Right ventricle myocardium inferior (tissue), 1 donor: ENCODE data around the gene CAPN3. TPM values are rescaled to one million over a fixed set of nuclear protein-coding genes. Genes with fewer than 3 reads are reported as not detected.
"Not testable (repeated sequence)": the region's sequence is repeated elsewhere in the genome, so short reads cannot be mapped to it uniquely, and the experiment has no call there.

ENCODE experiments used
- ATAC-seq: fragments of 200-7000 bp; cut with Tn5 transposase; one replicate; pipeline ENCODE4 v1.9.1; 2020; ENCODE audit warnings: mild to moderate bottlenecking, moderate library complexity
- DNase-seq: peaks from one replicate; pipeline ENCODE4 v3.0.0; 2021; ENCODE audit errors: missing footprints
- intact Hi-C: fragments of 100-400 bp; cut with DNase I; formaldehyde crosslinking; loops from one replicate; pipeline ENCODE4 v1.11.0; 2022
- long read RNA-seq: library from polyadenylated mRNA; unstranded; transcript quantifications from one replicate; pipeline ENCODE4 v2.0.0, GENCODE V29; 2021
- total RNA-seq: library from RNA; stranded (reverse); fragmentation: NEBNext Ultra II Directional; extraction: Animal tissue kit (Norgen Biotek cat#: 25700); gene quantifications from one replicate; pipeline ENCODE4 v1.2.1, GENCODE V29; 2021
- donor health status: DM: no; HTN: yes; CAD: no; lungs with severe emphysema.

CAPN3 gene
- total RNA-seq = 3.4 TPM
- long read RNA-seq = 0 reads

DNA sequence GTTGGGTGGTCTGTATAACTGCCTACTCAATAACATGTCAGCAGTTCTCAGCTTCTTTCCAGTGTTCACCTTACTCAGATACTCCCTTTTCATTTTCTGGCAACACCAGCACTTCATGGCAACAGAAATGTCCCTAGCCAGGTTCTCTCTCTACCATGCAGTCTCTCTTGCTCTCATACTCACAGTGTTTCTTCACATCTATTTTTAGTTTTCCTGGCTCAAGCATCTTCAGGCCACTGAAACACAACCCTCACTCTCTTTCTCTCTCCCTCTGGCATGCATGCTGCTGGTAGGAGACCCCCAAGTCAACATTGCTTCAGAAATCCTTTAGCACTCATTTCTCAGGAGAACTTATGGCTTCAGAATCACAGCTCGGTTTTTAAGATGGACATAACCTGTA, at the start of gene CAPN3:
Gene CAPN3 (plus strand): TSS at position 253 of the 400 bp plus-strand sequence. CDS start 305 bp downstream, outside the sequence.
- intact Hi-C loops = no loop called here
- ATAC-seq = peak; percentile 67
- no peak for DNase-seq

DNA sequence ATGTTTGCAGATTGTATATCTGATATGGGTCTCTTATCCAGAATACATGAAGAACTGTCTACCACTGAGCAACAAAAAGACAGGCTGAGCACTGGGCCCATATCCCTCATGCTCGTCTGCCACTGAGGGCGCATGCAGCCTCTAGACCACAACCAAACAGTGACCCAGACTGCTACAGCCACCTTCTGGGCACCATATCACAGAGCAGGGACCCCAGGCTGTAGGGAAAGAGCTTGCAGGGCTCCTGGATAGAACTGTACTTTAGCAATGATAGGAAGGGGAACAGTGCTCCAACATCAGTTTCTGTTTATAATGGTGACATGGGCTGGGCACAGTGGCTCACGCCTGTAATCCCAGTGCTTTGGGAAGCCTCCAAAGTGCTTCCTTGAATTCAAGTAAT, 45.8 kb upstream of the CAPN3 start:
- no peak for ATAC-seq

DNA sequence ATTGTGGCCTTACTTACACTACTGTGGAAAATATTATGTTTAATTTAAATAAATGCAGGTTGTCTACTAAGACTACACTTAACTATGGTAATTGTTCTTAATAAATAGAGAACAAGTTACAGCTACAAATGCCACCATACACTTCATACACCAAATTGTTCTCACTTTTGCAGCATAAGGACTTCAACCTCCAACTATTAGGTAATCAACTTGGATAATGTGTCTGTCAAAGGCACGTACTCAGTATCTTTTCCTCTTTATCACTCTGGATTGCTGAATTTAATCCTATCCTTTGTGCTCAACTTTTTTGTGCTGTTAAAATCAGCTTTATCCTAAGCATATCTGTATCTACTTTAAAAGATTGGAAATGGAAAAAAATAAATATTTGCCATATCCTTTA, 44.5 kb upstream of the CAPN3 start:
- intact Hi-C loops = no loop called here

More for the DNA sequence above, 45.8 kb upstream of the CAPN3 start:
- no peak for DNase-seq
- intact Hi-C loops = no loop called here

DNA sequence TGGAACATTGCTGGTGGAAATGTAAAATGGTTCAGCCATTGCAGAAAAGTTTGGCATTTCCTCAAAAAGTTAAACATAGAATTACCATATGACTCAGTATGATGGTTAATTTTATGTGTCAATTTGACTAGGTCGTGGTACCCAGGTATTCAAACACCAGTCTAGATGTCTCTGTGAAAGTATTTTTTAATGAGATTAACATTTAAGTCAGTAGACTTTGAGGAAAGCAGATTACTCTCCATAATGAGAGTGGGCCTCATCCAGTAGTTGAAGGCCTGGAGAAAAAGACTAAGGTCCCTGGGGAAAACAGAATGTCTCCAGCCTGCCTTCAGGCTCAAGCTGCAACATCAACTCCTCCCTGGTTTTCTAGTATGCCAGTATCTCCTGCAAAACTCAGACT, 43.8 kb upstream of the CAPN3 start:
- no peak for ATAC-seq
- no peak for DNase-seq
- intact Hi-C loops = no loop called here

More for the DNA sequence above, 44.5 kb upstream of the CAPN3 start:
- no peak for ATAC-seq
- DNase-seq = no peak

DNA sequence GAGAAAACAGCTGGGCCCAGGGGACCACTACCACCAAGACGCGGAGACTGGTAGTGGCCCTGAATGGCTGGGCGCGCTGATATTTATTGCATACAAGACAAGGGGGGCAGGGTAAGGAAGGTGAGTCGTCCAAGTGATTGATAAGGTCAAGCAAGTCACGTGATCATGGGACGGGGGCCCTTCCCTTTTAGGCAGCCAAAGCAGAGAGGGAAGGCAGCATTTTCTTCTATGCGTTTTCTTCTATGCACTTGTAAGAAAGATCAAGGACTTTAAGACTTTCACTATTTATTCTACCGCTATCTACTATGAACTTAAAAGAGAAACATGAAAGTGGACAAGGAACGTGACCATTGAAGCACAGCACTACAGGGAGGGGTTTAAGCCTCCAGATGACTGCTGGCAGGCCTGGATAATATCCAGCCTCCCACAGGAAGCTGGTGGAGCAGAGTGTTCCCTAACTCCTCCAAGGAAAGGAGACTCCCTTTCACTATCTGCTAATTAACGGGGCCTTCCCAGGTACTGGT, 43.0 kb upstream of the CAPN3 start:
- intact Hi-C loops, ATAC-seq, DNase-seq: not testable (repeated sequence)

DNA sequence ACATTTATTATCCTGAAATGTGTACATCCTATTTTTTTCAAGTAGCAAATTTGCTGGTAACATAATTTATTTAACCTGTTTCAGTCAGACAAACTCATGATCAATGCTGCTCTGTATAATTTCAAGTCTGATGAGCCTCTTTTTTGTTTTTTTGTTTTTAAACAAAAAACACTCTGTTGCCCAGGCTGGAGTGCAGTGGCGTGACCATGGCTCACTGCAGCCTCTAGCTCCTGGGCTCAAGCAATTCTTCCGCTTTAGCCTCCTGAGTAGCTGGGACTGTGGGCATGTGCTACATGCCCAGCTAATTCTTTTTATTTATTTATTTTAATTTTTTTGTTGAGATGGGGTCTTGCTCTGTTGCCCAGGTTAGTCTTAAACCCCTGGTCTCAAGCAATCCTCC, 40.1 kb upstream of the CAPN3 start:
- ATAC-seq = no peak
- intact Hi-C loops = no loop called here
- no peak for DNase-seq

DNA sequence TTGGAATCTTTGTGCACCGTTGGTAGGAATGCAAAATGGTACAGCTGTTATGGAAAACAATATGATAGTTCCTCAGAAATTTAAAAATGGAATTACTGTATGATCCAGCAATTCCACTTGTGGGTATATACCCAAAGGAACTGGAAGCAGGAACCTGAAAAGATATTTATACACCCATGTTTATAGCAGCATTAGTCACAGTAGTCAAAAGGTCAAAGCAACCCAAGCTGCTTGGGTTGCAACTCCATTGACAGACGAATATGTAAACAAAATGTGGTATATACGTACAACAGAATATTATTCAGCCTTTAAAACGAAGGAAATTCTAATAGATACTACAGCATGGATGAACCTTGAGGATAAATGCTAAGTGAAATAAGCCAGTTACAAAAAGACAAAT, 35.0 kb upstream of the CAPN3 start:
- intact Hi-C loops = no loop called here
- DNase-seq = no peak
- no peak for ATAC-seq

DNA sequence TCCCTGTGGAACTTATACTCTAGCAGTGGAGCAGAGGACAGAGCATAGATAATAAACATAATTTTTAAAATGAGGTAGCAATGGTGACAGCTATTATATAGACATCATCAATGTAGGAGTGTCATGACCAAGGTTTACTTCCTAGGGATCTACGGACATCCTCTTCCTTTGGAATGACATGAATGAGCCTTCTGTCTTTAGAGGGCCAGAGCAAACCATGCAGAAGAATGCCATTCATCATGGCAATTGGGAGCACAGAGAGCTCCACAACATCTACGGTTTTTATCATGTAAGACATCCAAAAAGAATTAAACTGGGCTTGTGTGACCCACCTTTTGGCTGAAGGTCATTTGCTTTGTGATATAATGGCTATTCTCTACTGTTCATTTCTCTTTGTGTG, 30.1 kb upstream of the CAPN3 start:
- intact Hi-C loops = no loop called here

DNA sequence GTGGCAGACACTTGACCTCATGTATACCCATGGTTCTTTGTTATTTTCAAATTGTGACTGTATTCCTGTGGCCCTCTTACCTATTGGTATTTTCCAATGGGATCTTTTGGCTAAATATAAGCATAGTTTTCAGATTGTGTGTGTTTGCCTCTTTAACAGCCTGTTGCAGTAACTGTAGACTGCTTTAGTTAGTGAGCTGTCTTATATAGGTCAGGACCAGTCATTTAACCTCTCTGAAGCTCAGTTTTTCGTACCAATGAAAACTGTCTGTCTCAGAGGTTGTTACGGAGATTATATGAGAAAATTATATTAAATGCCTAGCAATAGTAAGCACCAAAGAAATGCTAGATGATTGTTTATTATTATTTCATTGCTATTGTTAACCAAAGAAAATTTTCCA, 29.3 kb upstream of the CAPN3 start:
- no peak for ATAC-seq

More for the DNA sequence above, 30.1 kb upstream of the CAPN3 start:
- no peak for DNase-seq
- ATAC-seq = no peak

DNA sequence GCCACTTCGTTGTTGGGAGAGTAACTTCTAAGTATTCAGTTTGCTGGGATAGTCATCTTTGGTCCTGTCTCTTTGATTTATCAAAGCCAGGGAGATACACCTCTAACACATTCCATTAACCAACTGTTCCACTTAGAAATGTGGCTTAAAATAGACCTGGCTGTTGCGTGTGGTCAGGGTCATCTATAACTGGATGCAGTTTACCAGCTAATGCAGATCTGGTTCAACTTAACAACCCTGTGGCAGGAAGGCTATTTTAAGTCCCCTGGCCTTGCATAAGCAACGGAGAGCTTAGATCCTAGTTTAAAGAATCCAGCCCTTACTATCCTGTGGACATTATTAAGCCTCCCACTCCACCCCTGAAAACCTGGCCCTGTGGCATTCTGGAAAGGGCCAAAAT, 28.1 kb upstream of the CAPN3 start:
- intact Hi-C loops = no loop called here
- peak; percentile 91 for ATAC-seq
- DNase-seq = no peak

More for the DNA sequence above, 29.3 kb upstream of the CAPN3 start:
- DNase-seq = no peak
- intact Hi-C loops = no loop called here

DNA sequence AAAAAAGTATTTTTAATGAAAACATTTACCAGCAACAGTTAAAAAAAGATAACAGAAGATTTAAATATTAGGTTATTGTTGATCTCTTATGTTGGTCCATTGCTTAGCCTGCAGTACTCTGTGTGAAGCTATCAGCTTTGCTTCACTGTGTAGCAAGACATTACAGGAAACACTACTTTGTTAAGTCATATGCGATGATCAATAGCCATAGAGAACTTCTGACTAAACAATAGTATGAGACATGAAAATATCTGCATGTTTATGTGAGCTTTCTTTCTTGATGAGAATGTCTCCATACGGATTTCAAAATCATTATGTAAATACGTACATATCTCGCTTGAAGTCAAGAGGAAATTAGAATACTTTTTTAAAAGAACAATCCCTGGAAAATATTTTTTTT, 27.0 kb upstream of the CAPN3 start:
- ATAC-seq = no peak
- DNase-seq = no peak
- intact Hi-C loops = no loop called here

DNA sequence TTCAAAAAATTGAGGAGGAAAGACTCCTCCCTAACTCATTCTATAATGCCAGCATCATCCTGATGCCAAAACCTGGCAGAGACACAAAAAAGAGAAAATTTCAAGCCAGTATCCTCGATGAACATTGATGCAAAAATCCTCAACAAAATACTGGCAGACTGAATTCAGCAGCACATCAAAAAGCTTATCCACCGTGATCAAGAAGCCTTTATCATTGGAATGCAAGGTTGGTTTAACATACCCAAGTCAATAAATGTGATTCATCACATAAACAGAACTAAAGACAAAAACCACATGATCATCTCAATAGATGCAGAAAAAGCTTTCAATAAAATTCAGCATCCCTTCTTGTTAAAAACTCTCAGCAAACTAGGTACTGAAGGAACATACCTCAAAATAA, 24.2 kb upstream of the CAPN3 start:
- DNase-seq (no peak), ATAC-seq (no peak)
- intact Hi-C loops = no loop called here

DNA sequence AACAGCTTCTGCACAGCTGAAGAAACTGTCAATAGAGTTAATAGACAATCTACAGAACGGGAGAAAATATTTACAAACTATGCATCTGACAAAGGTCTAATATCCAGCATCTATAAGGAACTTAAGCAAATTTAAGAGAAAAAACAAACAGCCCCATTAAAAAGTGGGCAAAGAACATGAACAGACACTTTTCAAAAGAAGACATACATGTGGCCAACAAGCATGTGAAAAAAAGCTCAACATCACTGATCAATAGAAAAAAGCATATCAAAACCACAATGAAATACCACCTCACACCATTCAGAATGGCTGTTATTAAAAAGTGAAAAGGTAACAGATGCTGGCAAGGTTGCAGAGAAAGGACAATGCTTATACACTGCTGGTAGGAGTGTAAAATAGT, 22.7 kb upstream of the CAPN3 start:
- DNase-seq, ATAC-seq, intact Hi-C loops: not testable (repeated sequence)

DNA sequence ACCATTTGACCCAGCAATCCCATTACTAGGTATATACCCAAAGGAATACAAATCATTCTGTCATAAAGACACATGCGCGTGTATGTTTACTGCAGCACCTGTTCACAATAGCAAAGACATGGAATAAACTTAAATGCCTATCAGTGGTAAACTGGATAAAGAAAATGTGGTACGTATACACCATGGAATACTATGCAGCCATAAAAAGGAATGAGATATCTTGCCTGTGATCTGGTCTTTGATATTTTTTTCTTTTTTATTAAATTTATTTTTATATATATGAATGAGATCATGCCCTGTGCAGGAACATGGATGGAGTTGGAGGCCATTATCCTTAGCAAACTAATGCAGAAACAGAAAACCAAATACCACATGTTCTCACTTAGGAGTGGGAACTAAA, 22.2 kb upstream of the CAPN3 start:
- intact Hi-C loops, DNase-seq, ATAC-seq: not testable (repeated sequence)

DNA sequence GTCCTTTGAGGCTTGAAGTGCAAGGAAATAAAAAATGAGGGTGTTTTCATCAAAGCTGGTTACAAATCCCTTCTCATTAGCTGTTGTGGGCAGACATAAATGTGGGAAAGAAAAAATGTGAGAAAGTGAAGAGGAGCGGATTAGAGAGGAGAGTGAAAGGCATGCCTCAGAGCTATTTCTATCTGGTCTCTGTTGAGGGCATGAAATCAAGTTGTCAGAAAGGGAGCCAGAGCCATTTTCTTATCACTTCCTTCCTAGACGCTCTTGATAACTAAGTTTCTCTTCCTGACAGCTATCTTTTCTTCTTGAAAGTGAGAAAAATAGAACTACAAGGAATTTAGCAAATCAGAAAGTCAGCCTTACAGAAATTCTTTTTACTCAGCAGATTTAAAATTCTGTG, 20.8 kb upstream of the CAPN3 start:
- ATAC-seq (no peak), DNase-seq (no peak)
- intact Hi-C loops = no loop called here

DNA sequence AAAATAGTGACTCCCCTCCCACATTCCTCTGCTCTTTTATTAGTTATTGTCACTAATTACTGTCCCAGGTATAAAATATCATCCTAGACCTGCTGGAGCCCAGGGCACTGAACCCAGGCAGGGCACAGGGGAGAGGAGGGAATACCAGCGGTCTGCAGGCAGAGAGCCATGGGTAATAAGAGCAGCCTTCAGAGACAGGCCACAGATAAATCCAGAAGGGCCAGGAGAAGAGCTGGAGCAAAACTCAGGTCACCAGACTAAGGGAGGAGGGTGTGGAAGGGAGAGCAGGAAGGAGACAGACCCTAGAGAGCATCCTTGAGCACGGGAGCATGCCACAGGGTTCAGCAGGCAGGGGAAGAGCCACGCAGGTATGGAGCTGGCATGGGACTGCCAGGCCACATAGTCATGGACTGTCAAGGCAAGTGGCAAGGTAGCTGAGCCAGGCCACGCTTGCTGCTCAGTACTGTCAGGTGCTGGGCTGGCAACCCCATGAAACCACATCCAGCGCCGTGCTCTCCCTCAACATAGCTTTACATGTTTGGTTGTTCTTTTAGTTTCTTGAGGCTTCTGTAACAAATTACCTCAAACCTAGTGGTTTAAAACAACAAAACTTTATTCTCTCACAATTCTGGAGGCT, 15.6 kb upstream of the CAPN3 start:
- intact Hi-C loops = no loop called here
- ATAC-seq = no peak
- DNase-seq = no peak

DNA sequence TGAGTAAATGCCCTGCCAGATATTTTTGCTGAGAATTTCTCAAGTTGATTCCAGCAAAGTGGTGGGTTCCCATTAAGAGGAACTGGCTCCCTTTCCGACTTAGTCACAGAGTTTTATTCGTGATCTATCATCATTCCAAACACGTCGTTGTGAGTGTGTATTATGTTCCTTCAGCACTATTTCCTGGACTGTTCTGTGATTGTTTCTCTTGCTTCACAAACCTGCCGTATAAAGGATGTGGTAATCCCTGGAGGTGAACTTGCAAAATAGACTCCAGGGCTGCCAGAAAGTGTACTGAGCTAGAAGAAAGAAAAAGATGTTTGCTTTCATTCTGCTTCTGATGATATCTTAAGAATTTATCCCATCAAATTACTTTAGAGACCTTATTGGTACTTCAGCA, 14.5 kb upstream of the CAPN3 start:
- ATAC-seq (peak; percentile 72), DNase-seq (no peak)
- intact Hi-C loops = no loop called here

DNA sequence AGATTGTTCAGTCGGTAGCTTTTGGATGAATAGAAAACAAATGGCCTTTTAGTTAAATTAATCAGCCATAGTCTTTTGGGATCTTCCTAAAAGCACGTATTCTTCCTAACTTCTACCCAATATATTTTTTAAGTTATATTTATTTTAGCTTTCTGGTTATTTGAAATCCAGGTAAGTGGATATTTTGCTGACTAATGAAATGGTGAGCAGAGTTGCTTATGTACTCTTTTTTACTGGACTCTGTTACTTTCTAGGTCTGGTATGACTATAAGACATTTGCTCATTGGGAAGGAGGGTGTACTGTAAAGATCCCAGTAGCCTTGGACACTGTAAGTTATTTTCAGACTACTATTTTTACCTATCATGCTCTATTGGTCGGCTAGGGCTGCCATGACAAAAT, 13.8 kb upstream of the CAPN3 start:
- ATAC-seq = no peak
- no peak for DNase-seq
- intact Hi-C loops = no loop called here

DNA sequence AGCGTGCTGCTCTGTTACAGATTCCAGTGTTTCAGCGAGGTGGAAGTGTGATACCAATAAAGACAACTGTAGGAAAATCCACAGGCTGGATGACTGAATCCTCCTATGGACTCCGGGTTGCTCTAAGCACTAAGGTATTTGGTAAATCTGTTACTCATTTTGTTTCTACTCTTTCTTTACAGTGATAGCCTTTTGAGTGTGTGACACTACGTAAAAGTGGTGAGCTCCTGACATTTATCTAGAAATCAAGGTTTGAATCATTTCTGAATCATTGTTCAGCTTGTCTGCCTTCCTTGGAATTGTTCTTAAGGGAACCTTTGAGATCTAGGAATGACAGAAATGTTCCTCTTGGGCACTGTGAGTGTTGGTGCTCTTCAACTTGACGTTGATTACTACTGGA, 11.2 kb upstream of the CAPN3 start:
- no peak for DNase-seq
- ATAC-seq = no peak
- intact Hi-C loops = no loop called here

DNA sequence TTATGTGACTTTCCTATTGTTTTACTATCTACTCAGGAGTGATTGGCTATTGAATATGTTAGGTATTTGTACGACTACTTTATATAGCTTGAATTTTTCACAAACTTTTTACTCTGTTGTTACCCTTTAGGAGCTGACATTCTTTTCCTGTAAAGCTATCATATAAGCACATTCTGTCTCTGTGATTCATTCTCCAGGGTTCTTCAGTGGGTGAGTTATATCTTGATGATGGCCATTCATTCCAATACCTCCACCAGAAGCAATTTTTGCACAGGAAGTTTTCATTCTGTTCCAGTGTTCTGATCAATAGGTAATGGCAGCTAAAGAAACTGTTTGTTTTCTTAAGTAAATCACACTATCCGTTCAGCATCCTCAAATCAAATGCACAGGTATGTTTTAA, 10.1 kb upstream of the CAPN3 start:
- DNase-seq (no peak), ATAC-seq (no peak)
- intact Hi-C loops = no loop called here

DNA sequence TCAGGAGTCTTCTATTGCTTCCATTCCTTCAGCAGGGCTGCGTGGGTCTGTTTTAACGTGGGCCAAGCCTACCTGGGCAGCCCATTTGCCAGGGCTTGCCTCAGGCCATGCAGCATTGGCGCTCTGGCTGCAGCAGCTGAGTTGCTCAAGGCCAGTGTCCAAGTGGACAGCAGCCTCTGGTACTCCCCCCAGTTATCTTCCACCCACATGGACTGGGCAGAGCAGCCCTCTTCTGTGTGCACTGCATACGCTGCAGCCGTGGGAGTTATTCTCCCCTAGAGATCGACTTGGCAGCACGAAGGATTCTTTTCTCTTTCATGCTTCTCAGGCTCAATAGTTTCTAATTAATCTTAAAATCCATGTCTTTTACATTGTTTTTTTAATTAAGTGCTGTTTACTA, 6.9 kb upstream of the CAPN3 start:
- ATAC-seq = no peak

More for the DNA sequence above, 6.9 kb upstream of the CAPN3 start:
- intact Hi-C loops = no loop called here
- DNase-seq = no peak
